ENCODE data around the gene APP.

DNA sequence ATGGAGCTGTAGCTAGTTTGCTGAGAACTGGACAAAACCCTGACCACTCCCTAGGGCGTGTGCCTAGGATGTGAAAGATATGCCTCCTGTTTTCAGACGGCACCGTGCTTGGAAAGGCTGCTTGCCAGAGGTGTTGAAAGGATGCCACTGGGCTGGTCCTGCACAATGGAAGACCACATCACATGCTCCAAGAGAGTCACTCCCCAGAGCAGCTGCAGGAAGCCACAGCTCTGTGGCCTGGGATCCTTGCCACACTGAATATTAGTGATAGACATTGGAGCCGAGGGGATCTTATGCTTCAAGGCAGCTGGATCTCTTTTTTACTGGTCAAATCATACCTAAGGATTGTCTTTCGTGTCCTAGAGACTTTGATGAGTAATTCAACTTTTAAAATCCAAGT lies 6.6 kb upstream of the APP start:
- TF ChIP-seq, protein P1, sequence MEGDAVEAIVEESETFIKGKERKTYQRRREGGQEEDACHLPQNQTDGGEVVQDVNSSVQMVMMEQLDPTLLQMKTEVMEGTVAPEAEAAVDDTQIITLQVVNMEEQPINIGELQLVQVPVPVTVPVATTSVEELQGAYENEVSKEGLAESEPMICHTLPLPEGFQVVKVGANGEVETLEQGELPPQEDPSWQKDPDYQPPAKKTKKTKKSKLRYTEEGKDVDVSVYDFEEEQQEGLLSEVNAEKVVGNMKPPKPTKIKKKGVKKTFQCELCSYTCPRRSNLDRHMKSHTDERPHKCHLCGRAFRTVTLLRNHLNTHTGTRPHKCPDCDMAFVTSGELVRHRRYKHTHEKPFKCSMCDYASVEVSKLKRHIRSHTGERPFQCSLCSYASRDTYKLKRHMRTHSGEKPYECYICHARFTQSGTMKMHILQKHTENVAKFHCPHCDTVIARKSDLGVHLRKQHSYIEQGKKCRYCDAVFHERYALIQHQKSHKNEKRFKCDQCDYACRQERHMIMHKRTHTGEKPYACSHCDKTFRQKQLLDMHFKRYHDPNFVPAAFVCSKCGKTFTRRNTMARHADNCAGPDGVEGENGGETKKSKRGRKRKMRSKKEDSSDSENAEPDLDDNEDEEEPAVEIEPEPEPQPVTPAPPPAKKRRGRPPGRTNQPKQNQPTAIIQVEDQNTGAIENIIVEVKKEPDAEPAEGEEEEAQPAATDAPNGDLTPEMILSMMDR (IDR thresholded peaks at IDR 0.05): no peak
- no peak for TF ChIP-seq POLR2A (IDR thresholded peaks at IDR 0.05)
